Adrenal gland (tissue), 12 donors: ENCODE results near the gene IPO13. TPM values are rescaled to one million over a fixed set of nuclear protein-coding genes. Genes with fewer than 3 reads are reported as not detected.

Experiments used
- DNase-seq, 7 donors: peaks; one replicate each; pipeline ENCODE4 v3.0.0-alpha.2; 2019 to 2020
- H3K27ac ChIP-seq, 5 donors: fragments of 200-600 bp; sonication (generic) in 4 of 5; 1 replicate in 3 of 5; 2 replicates in 2 of 5; pipeline versions ENCODE4 v1.5.1 to v1.8.0; 2016 to 2020; ENCODE audit warnings: mild to moderate bottlenecking in 1 of 5
- H3K27me3 ChIP-seq: fragments of 200-600 bp; 2 replicates; pipeline ENCODE4 v1.8.0; 2021
- H3K36me3 ChIP-seq, 2 donors: fragments of 200-600 bp; replicated peaks in 1 of 2; 1 replicate in 1 of 2; 2 replicates in 1 of 2; pipeline versions ENCODE4 v1.5.1 to v1.8.0; 2018 to 2022
- H3K4me1 ChIP-seq, 2 donors: fragments of 200-600 bp; replicated peaks in 1 of 2; 1 replicate in 1 of 2; 2 replicates in 1 of 2; pipeline versions ENCODE4 v1.5.1 to v1.8.0; 2018 to 2021
- H3K4me3 ChIP-seq, 4 donors: fragments of 200-600 bp; sonication (generic) in 3 of 4; one replicate each; pipeline ENCODE4 v1.5.1; 2016 to 2018
- H3K9me3 ChIP-seq, 3 donors: fragments of 200-600 bp; sonication (generic) in 1 of 3; replicated peaks in 1 of 3; 1 replicate in 2 of 3; 2 replicates in 1 of 3; pipeline versions ENCODE4 v1.5.1 to v1.8.0; 2016 to 2021
- CTCF ChIP-seq, 6 experiments: fragments of 450-650 bp in 4 of 6; fragments of 200-600 bp in 2 of 6; sonication (generic) in 1 of 6; IDR thresholded peaks; 1 replicate in 5 of 6; 2 replicates in 1 of 6; pipeline versions ENCODE4 v1.5.1 to v1.8.0; 2016 to 2021; ENCODE audit warnings: antibody characterized with exemption in 6 of 6, mild to moderate bottlenecking in 2 of 6, moderate library complexity in 1 of 6
- POLR2A ChIP-seq, 2 donors: fragments of 450-650 bp; IDR thresholded peaks; one replicate each; pipeline ENCODE4 v1.6.1; 2017; ENCODE audit warnings: antibody characterized with exemption in 2 of 2, mild to moderate bottlenecking in 2 of 2, moderate library complexity in 1 of 2
- WGBS, 4 donors: extraction: QIAGEN DNeasy Blood & Tissue Kit in 2 of 4; methylation state at CpG; one replicate each; pipeline versions ENCODE4 v1.1.5 to v1.1.7; 2013 to 2017; 5-methylcytosine and 5-hydroxymethylcytosine counted together
- intact Hi-C, 2 donors: fragments of 100-400 bp; cut with DNase I; formaldehyde crosslinking; loops; one replicate each; pipeline versions ENCODE4 v1.14.1 to v1.15.0; 2022 to 2023
- polyA plus RNA-seq, 3 donors: library from polyadenylated mRNA; stranded (reverse); fragments of 200-250 nt in 2 of 3; fragments of 350-450 nt in 1 of 3; fragmentation: Illumina TruSeq in 1 of 3; extraction: RNeasy Lipid Tissue Mini Kit (QIAGEN cat#74804) in 1 of 3; gene quantifications; one replicate each; pipeline ENCODE4 v1.2.3, GENCODE V29; 2013 to 2014
- total RNA-seq, 9 donors: library from RNA; depleted of rRNA in 4 of 9; stranded (reverse); fragments of >200 nt in 4 of 9; fragments of 120-200 nt in 1 of 9; fragmentation: NEBNext Ultra II Directional in 1 of 9; extraction: Animal tissue kit (Norgen Biotek cat#: 25700) in 1 of 9; gene quantifications; one replicate each; pipeline versions ENCODE4 v1.1.0 to v1.2.4, GENCODE V29; 2013 to 2023
- donor health status: healthy with polysubstance abuse.
- donor health status: Bipolar disorder and iron deficiency.
- donor health status: DM: yes; HTN: yes; CAD: no.
- donor health status: DM: no; HTN: no; CAD: no.
- donor health status: DM: no; HTN: no; CAD: no.
- donor health status: DM: yes; HTN: yes; CAD: no.

The IPO13 gene
- total and polyA plus RNA-seq, 12 donors: 32.2 to 78.1 (median 37.8) TPM

DNA sequence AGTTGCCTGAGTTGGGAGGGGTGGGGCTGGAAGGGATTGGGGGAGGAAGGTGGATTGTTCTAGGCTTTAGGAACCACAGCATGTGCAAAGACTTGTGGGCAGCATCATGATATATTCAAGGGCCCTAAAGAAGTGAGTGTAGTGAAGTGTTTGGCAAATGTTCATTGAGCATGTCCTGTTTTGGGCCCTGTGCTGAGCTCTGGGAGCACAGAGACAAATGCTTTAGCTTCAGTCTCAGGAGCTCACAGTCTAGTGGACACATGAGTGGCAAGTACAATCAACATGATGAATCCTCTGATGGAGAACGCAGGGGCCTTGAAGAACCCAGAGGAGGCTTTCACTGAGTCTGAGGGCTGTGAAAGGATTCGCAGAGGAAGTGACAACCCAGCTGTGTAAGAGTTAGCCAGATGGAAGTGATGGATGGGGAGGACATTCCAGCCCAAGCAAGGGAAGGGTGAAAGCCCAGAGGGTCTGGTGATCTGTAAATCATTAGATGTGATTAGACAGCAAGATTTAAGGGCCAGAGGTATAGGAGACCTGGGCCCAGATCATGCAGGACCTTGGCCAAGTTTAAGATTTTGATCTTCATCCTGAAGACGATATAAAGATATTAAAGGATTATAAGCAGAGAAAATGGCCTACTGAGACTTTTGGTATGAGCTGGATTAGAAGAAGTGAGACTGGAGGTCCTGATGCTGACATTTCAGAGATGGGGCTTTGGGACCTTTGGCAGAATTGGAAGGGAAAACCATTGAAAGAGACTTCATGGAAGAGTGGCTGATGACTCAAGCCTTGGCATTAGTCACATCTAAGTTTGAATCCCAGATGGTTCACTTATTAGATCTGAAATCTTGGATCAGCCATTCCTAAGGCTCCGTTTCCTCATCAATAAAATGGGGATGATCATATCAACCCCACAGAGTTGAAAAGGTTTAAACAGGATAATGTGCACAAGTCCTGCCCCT, 4.6 kb downstream of the IPO13 start:
- H3K9me3 ChIP-seq: no peaks in the 10 kb centered on the region
- H3K27ac ChIP-seq: no peak overlapping the region
- intact Hi-C loops: no loop called here
- WGBS, 4 donors: 83 to 92% (median 87%) methylated on average over 4 of the region's 4 CpGs
- H3K36me3 ChIP-seq: peaks cover 0 to 7% of the 10 kb centered on the region in 2 donors
- DNase-seq: no peak
- TF ChIP-seq CTCF (IDR thresholded peaks at IDR 0.05): no peak
- TF ChIP-seq POLR2A (IDR thresholded peaks at IDR 0.05): no peak
- H3K4me1 ChIP-seq: peaks cover 15 to 25% of the 10 kb centered on the region in 2 donors
- no peaks in the 10 kb centered on the region for H3K27me3 ChIP-seq
- no peak overlapping the region for H3K4me3 ChIP-seq

- Histone ChIP-seq H3K36me3 (peaks cover 0 to 22% of the 10 kb centered on the region in 2 donors), H3K4me3 (no peak overlapping the region), H3K27ac (peak overlapping the region in 1 of 5 donors; percentile 42), H3K27me3 (no peaks in the 10 kb centered on the region), H3K4me1 (peaks cover 9 to 19% of the 10 kb centered on the region in 2 donors), H3K9me3 (no peaks in the 10 kb centered on the region)
- intact Hi-C loops: no loop called here
- WGBS, 4 donors: 55 to 80% (median 60%) methylated on average over 5 to 8 of the region's 8 CpGs
- DNase-seq: peak in 1 of 7 donors; percentile 88
- TF ChIP-seq POLR2A (IDR thresholded peaks at IDR 0.05) (no peak), CTCF (IDR thresholded peaks at IDR 0.05) (no peak)
Measured at GRCh38 chr1:43952731-43953346, 6.1 kb downstream of the IPO13 start.

DNA sequence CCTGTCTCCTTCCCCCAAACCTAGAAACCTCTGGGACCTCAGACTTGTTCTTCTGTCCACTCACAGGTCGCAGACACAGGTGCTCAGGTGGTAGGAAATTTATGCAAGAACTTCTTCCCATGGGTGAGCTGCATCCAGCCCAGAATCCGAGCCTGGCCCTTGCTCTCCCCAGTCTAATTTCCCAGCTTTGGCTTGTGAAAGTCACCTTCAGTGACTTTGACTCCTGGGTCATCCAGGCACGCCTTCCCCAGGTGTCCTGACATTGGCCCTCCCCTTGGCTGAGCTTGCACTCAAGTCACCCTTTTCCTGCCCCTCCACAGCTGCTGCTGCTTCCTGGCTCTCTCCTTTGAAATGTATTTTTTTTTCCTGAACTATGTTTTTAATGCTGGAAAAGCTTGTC, 6.6 kb downstream of the IPO13 start:
- H3K4me3 ChIP-seq: no peak overlapping the region
- 69 to 85% (median 79%) methylated on average over 3 of the region's 3 CpGs for WGBS, 4 donors
- no peaks in the 10 kb centered on the region for H3K9me3 ChIP-seq
- H3K4me1 ChIP-seq: peaks cover 3 to 14% of the 10 kb centered on the region in 2 donors
- intact Hi-C loops: no loop called here
- H3K36me3 ChIP-seq: peaks cover 0 to 27% of the 10 kb centered on the region in 2 donors
- H3K27me3 ChIP-seq: no peaks in the 10 kb centered on the region
- TF ChIP-seq POLR2A (IDR thresholded peaks at IDR 0.05): no peak
- no peak for TF ChIP-seq CTCF (IDR thresholded peaks at IDR 0.05)
- no peak for DNase-seq
- H3K27ac ChIP-seq: no peak overlapping the region

DNA sequence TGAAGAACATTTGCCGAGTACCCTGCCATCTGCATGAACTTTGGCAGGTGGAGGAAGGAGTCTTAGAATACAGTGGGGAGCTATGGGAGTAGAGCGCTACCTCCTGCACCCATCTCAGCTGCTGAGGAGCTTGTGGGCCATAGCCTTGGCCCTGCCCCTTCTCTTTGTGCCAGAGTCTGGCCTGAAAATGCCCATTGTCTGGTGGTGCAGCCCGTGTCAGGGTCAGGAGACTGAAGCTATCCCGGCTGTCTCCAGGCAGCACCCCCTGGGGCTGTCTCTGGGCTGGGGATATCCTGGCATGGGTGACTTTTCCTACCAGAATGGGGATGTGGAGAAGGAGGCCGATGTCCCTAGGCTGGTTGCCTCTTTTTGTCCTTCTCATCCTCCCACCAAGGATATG, 7.3 kb downstream of the IPO13 start:
- Histone ChIP-seq H3K27me3 (no peaks in the 10 kb centered on the region), H3K27ac (no peak overlapping the region), H3K9me3 (no peaks in the 10 kb centered on the region), H3K36me3 (peaks cover 0 to 34% of the 10 kb centered on the region in 2 donors), H3K4me3 (no peak overlapping the region), H3K4me1 (peaks cover 0 to 10% of the 10 kb centered on the region in 2 donors)
- DNase-seq: no peak
- intact Hi-C loops: no loop called here
- WGBS, 4 donors: 57 to 70% (median 64%) methylated on average over 4 to 5 of the region's 5 CpGs
- TF ChIP-seq POLR2A (IDR thresholded peaks at IDR 0.05) (no peak), CTCF (IDR thresholded peaks at IDR 0.05) (no peak)
